Panc1 (cell line): Measurements from ENCODE around the gene FCGBP. TPM values are rescaled to one million over a fixed set of nuclear protein-coding genes. Genes with fewer than 3 reads are reported as not detected.

Experiments used
- ATAC-seq: fragments of 200-7000 bp; cut with Tn5 transposase; 2 replicates; pipeline ENCODE4 v1.9.1; 2020; ENCODE audit warnings: mild to moderate bottlenecking, moderate library complexity
- BruUV-seq: library from RNA; stranded (reverse); fragments of 400-500 nt; replicated peaks from 2 replicates; lab custom pipeline; 2021; lab: Mats Ljungman, UMichigan
- CTCF ChIA-PET: fragments of 300-600 bp; sonication (Branson Sonifier 250); formaldehyde crosslinking; loops from one replicate; lab custom pipeline; 2022; ENCODE audit warnings: antibody characterized with exemption; lab: Charles Lee
- POLR2A ChIA-PET: fragments of 300-600 bp; sonication (Branson Sonifier 250); formaldehyde crosslinking; loops from one replicate; lab custom pipeline; 2022; ENCODE audit warnings: antibody characterized with exemption; lab: Charles Lee
- DNase-seq: peaks from one replicate; pipeline ENCODE4 v3.0.0-alpha.2; 2010; ENCODE audit warnings: low read depth, low spot score
- H3K27ac ChIP-seq: 2 replicates; pipeline ENCODE4 v1.5.1; 2011; ENCODE audit warnings: mild to moderate bottlenecking, low read length, inconsistent platforms
- H3K27me3 ChIP-seq: fragments of 200-500 bp; sonication (Bioruptor generic); 2 replicates; pipeline ENCODE4 v1.6.0; 2014; ENCODE audit warnings: low read length, inconsistent platforms; ENCODE audit not compliant: control insufficient read depth, insufficient read depth
- H3K36me3 ChIP-seq: fragments of 200-500 bp; sonication (Bioruptor generic); 2 replicates; pipeline ENCODE4 v1.5.1; 2014; ENCODE audit warnings: inconsistent platforms, mild to moderate bottlenecking, low read length, moderate library complexity; ENCODE audit not compliant: control insufficient read depth, insufficient read depth
- H3K4me1 ChIP-seq: 2 replicates; pipeline ENCODE4 v1.5.1; 2011; ENCODE audit warnings: inconsistent platforms, mild to moderate bottlenecking, low read length, moderate library complexity; ENCODE audit not compliant: control insufficient read depth, insufficient read depth
- H3K4me3 ChIP-seq, 2 experiments: 2 replicates each; pipeline ENCODE4 v1.5.1; 2011 to 2012; ENCODE audit warnings: low read depth in 2 of 2, low read length in 2 of 2, mild to moderate bottlenecking in 2 of 2, inconsistent platforms in 1 of 2, moderate library complexity in 1 of 2
- H3K9me3 ChIP-seq: fragments of 200-500 bp; sonication (Bioruptor generic); 2 replicates; pipeline ENCODE4 v1.5.1; 2014; ENCODE audit warnings: low read depth, mild to moderate bottlenecking, inconsistent platforms, low read length, moderate library complexity; ENCODE audit not compliant: control insufficient read depth, insufficient read depth
- POLR2AphosphoS5 ChIP-seq: IDR thresholded peaks from 2 replicates; pipeline ENCODE4 v1.6.1; 2012; ENCODE audit warnings: mild to moderate bottlenecking, low read depth, low read length, moderate library complexity
- SIN3A ChIP-seq: IDR thresholded peaks from 2 replicates; pipeline ENCODE4 v1.6.1; 2012; ENCODE audit warnings: low read depth, mild to moderate bottlenecking, low read length, moderate library complexity, borderline replicate concordance; ENCODE audit not compliant: insufficient read depth
- TCF7L2 ChIP-seq: IDR thresholded peaks from 2 replicates; pipeline ENCODE4 v1.6.1; 2011; ENCODE audit warnings: mild to moderate bottlenecking, low read depth, low read length, inconsistent platforms
- in situ Hi-C: cut with HindIII; loops from 2 replicates; pipeline ENCODE4 v1.10.0; 2016; ENCODE audit warnings: low sequenced_read_pairs, low pct_unique_long_range_greater_than_20kb
- intact Hi-C: fragments of 100-400 bp; cut with micrococcal nuclease; formaldehyde crosslinking; loops from one replicate; pipeline ENCODE4 v1.10.0; 2022; ENCODE audit not compliant: unreplicated experiment
- total RNA-seq: library from RNA; stranded (reverse); gene quantifications from one replicate; pipeline ENCODE4 v1.2.1, GENCODE V29; 2021; ENCODE audit not compliant: unreplicated experiment
- TF ChIP-seq, protein P1 (sequence below): fragments of 450-650 bp; IDR thresholded peaks from 2 replicates; pipeline ENCODE4 v1.5.1; 2017; ENCODE audit warnings: mild to moderate bottlenecking
- TF ChIP-seq, protein P2 (sequence below), 2 experiments: IDR thresholded peaks; 2 replicates each; pipeline ENCODE4 v1.6.1; 2011 to 2012; ENCODE audit warnings: low read depth in 2 of 2, control low read depth in 1 of 2, low read length in 1 of 2, mild to moderate bottlenecking in 1 of 2, moderate library complexity in 1 of 2; ENCODE audit not compliant: insufficient read depth in 1 of 2

FCGBP gene
- total RNA-seq, 1 experiment from 2014 or later = 6.4 TPM

DNA sequence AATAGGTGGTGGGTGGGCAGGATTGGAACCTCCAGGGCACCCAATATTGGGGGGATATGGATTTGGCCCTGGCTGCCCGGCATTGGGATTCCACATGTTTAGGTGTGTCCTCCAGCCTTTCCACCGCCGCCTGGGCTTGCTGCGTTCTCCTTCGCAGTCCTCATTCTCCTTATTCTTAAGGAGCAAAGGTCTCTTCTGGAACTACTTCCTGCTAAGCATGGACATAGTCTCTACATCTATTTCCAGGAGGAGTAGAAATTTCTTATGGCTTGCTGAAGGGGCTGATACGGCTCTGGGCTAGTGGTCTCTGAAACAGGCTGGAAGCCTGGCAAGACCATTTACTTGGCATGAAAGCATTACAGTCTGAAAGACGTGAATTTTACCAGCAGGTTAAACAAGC is 9.2 kb upstream of the FCGBP start:
- Histone ChIP-seq H3K27ac (no peak overlapping the region), H3K4me1 (peaks cover 8% of the 10 kb centered on the region), H3K9me3 (peaks cover 12% of the 10 kb centered on the region; the same call in 1 of the 2 replicates), H3K4me3 (no peak overlapping the region), H3K36me3 (no peaks in the 10 kb centered on the region), H3K27me3 (peaks cover 23% of the 10 kb centered on the region)
- BruUV-seq = no TSS peak
- CTCF ChIA-PET = interaction anchor here (1.2 to 2.7 kb wide), 2 partner anchors 27 to 176 kb away, joined by 6 to 13 read pairs; partner anchors contain the start of gene PSMC4
- POLR2A ChIA-PET = interaction anchor here (0.6 kb wide), 1 partner anchor 245 kb away, joined by 4 read pairs; no protein-coding TSS in a partner anchor
- TF ChIP-seq POLR2AphosphoS5 = no peak
- TF ChIP-seq, protein P1, sequence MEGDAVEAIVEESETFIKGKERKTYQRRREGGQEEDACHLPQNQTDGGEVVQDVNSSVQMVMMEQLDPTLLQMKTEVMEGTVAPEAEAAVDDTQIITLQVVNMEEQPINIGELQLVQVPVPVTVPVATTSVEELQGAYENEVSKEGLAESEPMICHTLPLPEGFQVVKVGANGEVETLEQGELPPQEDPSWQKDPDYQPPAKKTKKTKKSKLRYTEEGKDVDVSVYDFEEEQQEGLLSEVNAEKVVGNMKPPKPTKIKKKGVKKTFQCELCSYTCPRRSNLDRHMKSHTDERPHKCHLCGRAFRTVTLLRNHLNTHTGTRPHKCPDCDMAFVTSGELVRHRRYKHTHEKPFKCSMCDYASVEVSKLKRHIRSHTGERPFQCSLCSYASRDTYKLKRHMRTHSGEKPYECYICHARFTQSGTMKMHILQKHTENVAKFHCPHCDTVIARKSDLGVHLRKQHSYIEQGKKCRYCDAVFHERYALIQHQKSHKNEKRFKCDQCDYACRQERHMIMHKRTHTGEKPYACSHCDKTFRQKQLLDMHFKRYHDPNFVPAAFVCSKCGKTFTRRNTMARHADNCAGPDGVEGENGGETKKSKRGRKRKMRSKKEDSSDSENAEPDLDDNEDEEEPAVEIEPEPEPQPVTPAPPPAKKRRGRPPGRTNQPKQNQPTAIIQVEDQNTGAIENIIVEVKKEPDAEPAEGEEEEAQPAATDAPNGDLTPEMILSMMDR = no peak
- no peak for TF ChIP-seq TCF7L2
- TF ChIP-seq, protein P2, sequence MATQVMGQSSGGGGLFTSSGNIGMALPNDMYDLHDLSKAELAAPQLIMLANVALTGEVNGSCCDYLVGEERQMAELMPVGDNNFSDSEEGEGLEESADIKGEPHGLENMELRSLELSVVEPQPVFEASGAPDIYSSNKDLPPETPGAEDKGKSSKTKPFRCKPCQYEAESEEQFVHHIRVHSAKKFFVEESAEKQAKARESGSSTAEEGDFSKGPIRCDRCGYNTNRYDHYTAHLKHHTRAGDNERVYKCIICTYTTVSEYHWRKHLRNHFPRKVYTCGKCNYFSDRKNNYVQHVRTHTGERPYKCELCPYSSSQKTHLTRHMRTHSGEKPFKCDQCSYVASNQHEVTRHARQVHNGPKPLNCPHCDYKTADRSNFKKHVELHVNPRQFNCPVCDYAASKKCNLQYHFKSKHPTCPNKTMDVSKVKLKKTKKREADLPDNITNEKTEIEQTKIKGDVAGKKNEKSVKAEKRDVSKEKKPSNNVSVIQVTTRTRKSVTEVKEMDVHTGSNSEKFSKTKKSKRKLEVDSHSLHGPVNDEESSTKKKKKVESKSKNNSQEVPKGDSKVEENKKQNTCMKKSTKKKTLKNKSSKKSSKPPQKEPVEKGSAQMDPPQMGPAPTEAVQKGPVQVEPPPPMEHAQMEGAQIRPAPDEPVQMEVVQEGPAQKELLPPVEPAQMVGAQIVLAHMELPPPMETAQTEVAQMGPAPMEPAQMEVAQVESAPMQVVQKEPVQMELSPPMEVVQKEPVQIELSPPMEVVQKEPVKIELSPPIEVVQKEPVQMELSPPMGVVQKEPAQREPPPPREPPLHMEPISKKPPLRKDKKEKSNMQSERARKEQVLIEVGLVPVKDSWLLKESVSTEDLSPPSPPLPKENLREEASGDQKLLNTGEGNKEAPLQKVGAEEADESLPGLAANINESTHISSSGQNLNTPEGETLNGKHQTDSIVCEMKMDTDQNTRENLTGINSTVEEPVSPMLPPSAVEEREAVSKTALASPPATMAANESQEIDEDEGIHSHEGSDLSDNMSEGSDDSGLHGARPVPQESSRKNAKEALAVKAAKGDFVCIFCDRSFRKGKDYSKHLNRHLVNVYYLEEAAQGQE (IDR thresholded peaks at IDR 0.05; ENCODE audit: insufficient read depth in 1 of 2, low read depth in 2 of 2, low read length in 1 of 2) = no peak
- no peak for TF ChIP-seq SIN3A
- ATAC-seq = no peak
- in situ Hi-C loops (loop anchor here (10.0 to 25.0 kb wide), 2 partner anchors 659 to 956 kb away; partner anchors contain the start of gene FBXO17), intact Hi-C loops (no loop called here)
- no peak for DNase-seq

DNA sequence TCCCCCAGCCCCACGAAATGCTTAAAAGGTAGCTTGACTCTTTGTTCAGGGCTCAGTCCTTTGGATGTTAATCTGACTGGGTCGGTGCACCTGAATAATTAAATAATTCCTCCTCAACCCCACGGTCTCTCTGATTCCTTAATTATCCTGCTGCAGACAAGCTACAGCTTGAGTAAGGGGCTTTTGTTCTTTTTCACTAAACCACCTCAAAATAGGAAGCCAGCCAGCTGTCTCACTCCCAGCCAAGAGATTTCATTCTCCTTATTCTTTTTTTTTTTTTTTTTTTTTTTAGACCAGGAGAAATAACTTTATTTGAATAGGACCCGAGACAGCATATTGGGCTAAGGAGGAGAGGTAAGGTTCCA is 7.9 kb upstream of the FCGBP start:
- no peak overlapping the region for H3K4me3 ChIP-seq
- ATAC-seq = no peak
- intact Hi-C loops = no loop called here
- CTCF ChIA-PET = interaction anchor here (0.6 to 2.7 kb wide), 14 partner anchors 10 to 622 kb away, joined by 3 to 17 read pairs (median 6); partner anchors contain the start of genes FBL, LRFN1 and PSMC4
- POLR2A ChIA-PET = interaction anchor here (0.6 to 1.4 kb wide), 7 partner anchors 11 to 558 kb away, joined by 3 to 12 read pairs (median 8); partner anchors contain the start of gene PSMC4
- H3K36me3 ChIP-seq = no peaks in the 10 kb centered on the region
- no peak for DNase-seq
- TF ChIP-seq TCF7L2 = no peak
- TF ChIP-seq, protein P1 = no peak
- no peak for TF ChIP-seq POLR2AphosphoS5
- no peak for TF ChIP-seq SIN3A
- TF ChIP-seq, protein P2 (IDR thresholded peaks at IDR 0.05; ENCODE audit: insufficient read depth in 1 of 2, low read depth in 2 of 2, low read length in 1 of 2) = no peak
- no TSS peak for BruUV-seq
- in situ Hi-C loops = loop anchor here (10.0 to 25.0 kb wide), 2 partner anchors 658 to 955 kb away; partner anchors contain the start of gene FBXO17
- peaks cover 12% of the 10 kb centered on the region; the same call in 1 of the 2 replicates for H3K9me3 ChIP-seq
- H3K27me3 ChIP-seq = peaks cover 34% of the 10 kb centered on the region
- H3K27ac ChIP-seq = no peak overlapping the region
- peaks cover 8% of the 10 kb centered on the region for H3K4me1 ChIP-seq
